ENCODE measurements around the gene OTOS. TPM values are rescaled to one million over a fixed set of nuclear protein-coding genes. Genes with fewer than 3 reads are reported as not detected.

OTOS gene
- total RNA-seq, 1 donor from 2014 or later, result not detected

GRCh38 chr2:240123821-240124650 is 16.4 kb downstream of the OTOS start:
- intact Hi-C loops (cut with micrococcal nuclease), result no loop called here
- Mint-ChIP-seq H3K36me3 (ENCODE audit: low read depth) (peaks cover 11% of the 10 kb centered on the region), H3K4me3 (no peak overlapping the region), H3K4me1 (peaks cover 2% of the 10 kb centered on the region), H3K27me3 (peaks cover 3% of the 10 kb centered on the region), H3K27ac (no peak overlapping the region), H3K9me3 (no peaks in the 10 kb centered on the region)
- no peak for DNase-seq

GRCh38 chr2:240121675-240122074 is 18.8 kb downstream of the OTOS start:
- H3K27ac Mint-ChIP-seq, result no peak overlapping the region
- intact Hi-C loops (cut with micrococcal nuclease), result no loop called here
- no peak overlapping the region for H3K4me3 Mint-ChIP-seq
- H3K9me3 Mint-ChIP-seq, result no peaks in the 10 kb centered on the region
- H3K36me3 Mint-ChIP-seq (ENCODE audit: low read depth), result peaks cover 6% of the 10 kb centered on the region
- peak; percentile 47 for DNase-seq
- H3K27me3 Mint-ChIP-seq, result peaks cover 5% of the 10 kb centered on the region
- peaks cover 2% of the 10 kb centered on the region for H3K4me1 Mint-ChIP-seq

- Mint-ChIP-seq H3K27ac (no peak overlapping the region), H3K4me1 (peaks cover 2% of the 10 kb centered on the region), H3K4me3 (no peak overlapping the region), H3K9me3 (no peaks in the 10 kb centered on the region), H3K27me3 (peaks cover 6% of the 10 kb centered on the region), H3K36me3 (ENCODE audit: low read depth) (peaks cover 1% of the 10 kb centered on the region)
- intact Hi-C loops (cut with micrococcal nuclease), result no loop called here
- DNase-seq, result no peak
Measured at GRCh38 chr2:240121190-240121589, 19.3 kb downstream of the OTOS start.

GRCh38 chr2:240114233-240114632 is 26.2 kb downstream of the OTOS start:
- Mint-ChIP-seq H3K36me3 (ENCODE audit: low read depth) (no peaks in the 10 kb centered on the region), H3K27ac (no peak overlapping the region), H3K4me3 (no peak overlapping the region), H3K4me1 (no peaks in the 10 kb centered on the region), H3K27me3 (peaks cover 20% of the 10 kb centered on the region), H3K9me3 (no peaks in the 10 kb centered on the region)
- no peak for DNase-seq
- intact Hi-C loops (cut with micrococcal nuclease), result no loop called here

- Mint-ChIP-seq H3K9me3 (no peaks in the 10 kb centered on the region), H3K36me3 (ENCODE audit: low read depth) (no peaks in the 10 kb centered on the region), H3K27ac (no peak overlapping the region), H3K4me3 (no peak overlapping the region), H3K4me1 (no peaks in the 10 kb centered on the region), H3K27me3 (peaks cover 20% of the 10 kb centered on the region)
- intact Hi-C loops (cut with micrococcal nuclease), result no loop called here
- no peak for DNase-seq
Measured at GRCh38 chr2:240112914-240113690, 27.4 kb downstream of the OTOS start.

GRCh38 chr2:240111253-240111652 is 29.2 kb downstream of the OTOS start:
- Mint-ChIP-seq H3K27me3 (peaks cover 18% of the 10 kb centered on the region), H3K9me3 (no peaks in the 10 kb centered on the region), H3K27ac (no peak overlapping the region), H3K4me3 (no peak overlapping the region), H3K36me3 (ENCODE audit: low read depth) (no peaks in the 10 kb centered on the region), H3K4me1 (no peaks in the 10 kb centered on the region)
- DNase-seq, result no peak
- intact Hi-C loops (cut with micrococcal nuclease), result no loop called here

GRCh38 chr2:240109386-240109785 is 31.1 kb downstream of the OTOS start:
- DNase-seq, result no peak
- no peak overlapping the region for H3K27ac Mint-ChIP-seq
- peaks cover 10% of the 10 kb centered on the region for H3K27me3 Mint-ChIP-seq
- intact Hi-C loops (cut with micrococcal nuclease), result no loop called here
- H3K9me3 Mint-ChIP-seq, result no peaks in the 10 kb centered on the region
- no peaks in the 10 kb centered on the region for H3K4me1 Mint-ChIP-seq
- H3K36me3 Mint-ChIP-seq (ENCODE audit: low read depth), result no peaks in the 10 kb centered on the region
- H3K4me3 Mint-ChIP-seq, result no peak overlapping the region

GRCh38 chr2:240107477-240107796 is 33.0 kb downstream of the OTOS start:
- no peak for DNase-seq
- H3K36me3 Mint-ChIP-seq (ENCODE audit: low read depth), result no peaks in the 10 kb centered on the region
- peaks cover 8% of the 10 kb centered on the region for H3K27me3 Mint-ChIP-seq
- no peak overlapping the region for H3K4me3 Mint-ChIP-seq
- H3K27ac Mint-ChIP-seq, result no peak overlapping the region
- H3K9me3 Mint-ChIP-seq, result no peaks in the 10 kb centered on the region
- no peaks in the 10 kb centered on the region for H3K4me1 Mint-ChIP-seq
- intact Hi-C loops (cut with micrococcal nuclease), result no loop called here

GRCh38 chr2:240106765-240107476 is 33.5 kb downstream of the OTOS start:
- intact Hi-C loops (cut with micrococcal nuclease), result no loop called here
- no peak for DNase-seq
- H3K4me3 Mint-ChIP-seq, result no peak overlapping the region
- no peaks in the 10 kb centered on the region for H3K36me3 Mint-ChIP-seq (ENCODE audit: low read depth)
- no peaks in the 10 kb centered on the region for H3K9me3 Mint-ChIP-seq
- no peaks in the 10 kb centered on the region for H3K4me1 Mint-ChIP-seq
- H3K27ac Mint-ChIP-seq, result no peak overlapping the region
- peaks cover 6% of the 10 kb centered on the region for H3K27me3 Mint-ChIP-seq

- intact Hi-C loops (cut with micrococcal nuclease), result no loop called here
- peaks cover 7% of the 10 kb centered on the region for H3K27me3 Mint-ChIP-seq
- H3K4me1 Mint-ChIP-seq, result no peaks in the 10 kb centered on the region
- H3K9me3 Mint-ChIP-seq, result no peaks in the 10 kb centered on the region
- no peak overlapping the region for H3K27ac Mint-ChIP-seq
- H3K4me3 Mint-ChIP-seq, result no peak overlapping the region
- H3K36me3 Mint-ChIP-seq (ENCODE audit: low read depth), result no peaks in the 10 kb centered on the region
- no peak for DNase-seq
Measured at GRCh38 chr2:240105982-240106381, 34.5 kb downstream of the OTOS start.

- Mint-ChIP-seq H3K27ac (no peak overlapping the region), H3K4me1 (no peaks in the 10 kb centered on the region), H3K27me3 (peaks cover 28% of the 10 kb centered on the region), H3K9me3 (peaks cover 3% of the 10 kb centered on the region), H3K4me3 (no peak overlapping the region), H3K36me3 (ENCODE audit: low read depth) (no peaks in the 10 kb centered on the region)
- DNase-seq, result no peak
- intact Hi-C loops (cut with micrococcal nuclease), result no loop called here
Measured at GRCh38 chr2:240103136-240103535, 37.3 kb downstream of the OTOS start.

- intact Hi-C loops (cut with micrococcal nuclease), result no loop called here
- DNase-seq, result no peak
- Mint-ChIP-seq H3K9me3 (peaks cover 4% of the 10 kb centered on the region), H3K27ac (no peak overlapping the region), H3K36me3 (ENCODE audit: low read depth) (no peaks in the 10 kb centered on the region), H3K27me3 (peaks cover 65% of the 10 kb centered on the region), H3K4me1 (no peaks in the 10 kb centered on the region), H3K4me3 (no peak overlapping the region)
Measured at GRCh38 chr2:240098349-240098748, 42.1 kb downstream of the OTOS start.

- H3K27me3 Mint-ChIP-seq, result peaks cover 69% of the 10 kb centered on the region
- intact Hi-C loops (cut with micrococcal nuclease), result no loop called here
- no peaks in the 10 kb centered on the region for H3K4me1 Mint-ChIP-seq
- no peak overlapping the region for H3K27ac Mint-ChIP-seq
- H3K9me3 Mint-ChIP-seq, result peaks cover 4% of the 10 kb centered on the region
- H3K36me3 Mint-ChIP-seq (ENCODE audit: low read depth), result no peaks in the 10 kb centered on the region
- no peak for DNase-seq
- no peak overlapping the region for H3K4me3 Mint-ChIP-seq
Measured at GRCh38 chr2:240095556-240096523, 44.6 kb downstream of the OTOS start.

Measured in activated CD4-positive, alpha-beta T cell treated with anti-CD3 and anti-CD28 coated beads, Interleukin-2, amount 10 ng/mL, durations not matched to agents 24 days and 14 days (primary cell).